ACHN (cell line): Measurements from ENCODE around the gene RYR3.
A peak's percentile ranks its signal among the peaks of the same experiment; 100 is the strongest.

Source experiments
- DNase-seq: peaks from one replicate; pipeline ENCODE4 v3.0.0-alpha.2; 2015
- in situ Hi-C: cut with HindIII; loops from 2 replicates; pipeline ENCODE4 v1.10.0; 2017; ENCODE audit warnings: low sequenced_read_pairs, low pct_ligation_motif_present, low pct_unique_long_range_greater_than_20kb

Gene RYR3

DNA sequence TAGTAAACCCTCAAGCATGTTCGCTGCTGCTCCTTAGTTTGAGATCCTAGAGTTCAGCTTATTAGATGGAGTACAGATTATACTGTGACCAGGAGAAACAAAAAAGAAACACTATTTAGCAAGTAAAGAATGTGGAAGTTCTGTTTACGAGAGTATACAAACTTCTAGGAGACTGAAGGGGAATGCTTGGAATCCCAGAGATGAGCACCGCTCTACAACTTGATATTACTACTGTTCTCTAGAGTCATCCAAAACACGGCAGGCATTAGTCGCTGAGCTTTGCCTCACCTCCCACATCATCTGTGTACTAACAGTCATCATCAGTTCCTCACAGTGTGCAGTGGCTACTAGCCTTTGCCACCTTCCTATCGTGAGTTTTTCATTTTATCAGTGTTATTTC lies 536.1 kb downstream of the RYR3 start:
- in situ Hi-C loops = no loop called here
- DNase-seq = no peak

DNA sequence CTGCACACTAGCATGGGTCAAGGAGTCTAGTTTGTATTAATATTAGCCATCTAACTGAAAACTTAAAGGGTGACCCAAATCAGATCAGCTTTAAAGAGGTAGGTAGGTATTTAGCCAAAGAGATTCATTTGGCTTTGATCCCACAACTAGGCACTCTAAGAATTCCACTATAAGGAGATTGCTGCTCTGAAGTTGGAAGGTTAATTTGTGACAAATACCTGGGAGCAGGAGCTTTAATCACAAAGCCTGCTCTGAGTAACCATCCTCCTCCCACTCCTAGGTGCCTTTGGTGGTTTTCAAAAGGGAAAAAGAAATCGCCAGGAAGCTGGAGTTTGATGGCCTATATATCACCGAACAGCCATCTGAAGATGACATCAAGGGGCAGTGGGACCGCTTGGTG lies 537.2 kb downstream of the RYR3 start:
- DNase-seq = no peak
- in situ Hi-C loops = no loop called here

DNA sequence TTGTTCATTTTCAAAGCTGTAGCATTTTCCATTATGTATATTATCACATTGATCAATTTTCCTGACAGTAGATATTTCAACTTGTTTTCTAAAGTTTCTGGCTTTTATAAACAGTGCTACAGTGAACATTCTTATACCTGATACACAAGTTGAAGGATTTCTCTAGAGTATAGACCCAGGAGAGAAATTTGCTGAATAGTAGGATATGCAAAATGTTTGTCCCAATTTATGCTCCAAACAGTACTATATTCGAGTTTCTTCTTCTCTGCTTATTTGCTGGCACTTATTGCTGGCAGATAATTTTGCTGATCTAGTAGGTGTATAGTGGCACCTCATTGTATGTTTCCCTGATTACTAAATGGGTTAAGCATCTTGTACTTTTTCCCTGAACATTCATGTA lies 540.3 kb downstream of the RYR3 start:
- in situ Hi-C loops = no loop called here
- no peak for DNase-seq

DNA sequence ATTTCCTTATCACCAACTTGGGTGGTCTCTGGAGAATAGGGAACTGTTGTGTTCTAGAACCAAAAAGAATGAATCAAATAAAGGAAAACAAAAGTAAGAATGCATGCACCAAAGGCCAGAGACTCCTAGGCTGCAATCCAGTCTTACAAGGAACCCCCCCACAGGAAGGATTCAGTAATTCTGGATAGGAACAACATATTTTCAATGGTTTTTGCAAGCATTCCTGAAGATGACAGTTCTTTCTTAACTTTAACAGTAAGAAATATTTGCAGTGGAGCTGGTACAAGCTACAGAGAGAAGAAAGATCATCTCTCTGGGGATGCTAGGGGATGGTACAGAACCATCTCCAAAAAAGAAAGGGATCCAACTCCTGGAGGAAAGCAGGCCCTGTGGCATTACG lies 541.3 kb downstream of the RYR3 start:
- in situ Hi-C loops = no loop called here
- no peak for DNase-seq

DNA sequence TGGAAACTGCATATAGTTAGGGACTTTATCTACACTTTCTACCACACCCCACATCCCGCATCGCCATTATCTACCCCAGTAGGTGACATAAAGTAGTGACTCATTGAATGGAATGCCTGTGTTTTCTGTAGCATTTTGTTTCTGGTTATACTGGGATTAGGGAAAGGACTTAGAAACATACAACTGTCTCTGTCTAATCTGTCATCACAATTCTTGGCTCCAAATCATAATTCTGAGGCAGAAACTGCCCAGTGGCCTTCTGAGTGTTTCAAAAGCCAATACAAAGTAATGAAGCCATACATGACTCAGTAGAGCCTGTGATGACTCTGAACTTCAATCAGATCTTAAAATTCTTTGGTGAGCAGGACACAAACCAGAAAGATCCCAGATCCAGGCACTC lies 541.8 kb downstream of the RYR3 start:
- in situ Hi-C loops = no loop called here
- DNase-seq = no peak

DNA sequence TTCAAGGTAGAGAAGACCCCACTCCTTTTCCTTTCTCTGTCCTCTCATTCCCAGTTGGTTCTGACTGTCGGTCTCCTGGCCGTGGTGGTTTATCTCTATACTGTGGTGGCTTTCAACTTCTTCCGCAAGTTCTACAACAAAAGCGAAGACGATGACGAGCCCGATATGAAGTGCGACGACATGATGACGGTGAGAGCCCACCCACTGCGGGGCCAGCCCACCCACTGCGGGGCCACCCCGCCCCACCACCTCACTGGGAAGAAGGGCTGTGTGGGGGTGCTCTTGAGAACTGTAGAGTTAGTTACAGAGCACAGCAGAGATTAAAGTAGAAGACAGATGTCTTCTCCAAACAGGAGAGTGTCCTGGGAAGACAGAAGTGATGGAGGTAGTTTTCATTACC lies 547.0 kb downstream of the RYR3 start:
- no peak for DNase-seq
- in situ Hi-C loops = no loop called here

DNA sequence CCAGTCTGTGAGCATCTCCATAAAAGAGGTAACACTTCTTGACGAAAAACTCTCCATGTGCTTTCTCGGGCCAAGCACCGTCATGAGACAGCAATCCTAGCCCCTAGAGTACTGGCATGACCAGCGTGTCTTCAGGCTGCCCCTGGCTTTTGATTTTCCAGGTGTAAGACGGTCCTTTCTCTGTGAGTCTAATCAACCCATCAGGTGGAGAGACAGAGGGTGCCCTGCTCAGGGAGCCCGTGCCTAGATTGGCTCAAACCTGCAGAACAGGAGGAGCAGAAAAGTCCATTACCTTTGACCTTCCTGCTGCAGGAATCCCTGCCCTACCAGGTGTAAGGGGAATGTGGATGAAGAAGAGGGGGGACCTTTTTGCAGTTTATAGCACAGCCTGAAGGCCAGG lies 548.1 kb downstream of the RYR3 start:
- in situ Hi-C loops = no loop called here
- DNase-seq = no peak

DNA sequence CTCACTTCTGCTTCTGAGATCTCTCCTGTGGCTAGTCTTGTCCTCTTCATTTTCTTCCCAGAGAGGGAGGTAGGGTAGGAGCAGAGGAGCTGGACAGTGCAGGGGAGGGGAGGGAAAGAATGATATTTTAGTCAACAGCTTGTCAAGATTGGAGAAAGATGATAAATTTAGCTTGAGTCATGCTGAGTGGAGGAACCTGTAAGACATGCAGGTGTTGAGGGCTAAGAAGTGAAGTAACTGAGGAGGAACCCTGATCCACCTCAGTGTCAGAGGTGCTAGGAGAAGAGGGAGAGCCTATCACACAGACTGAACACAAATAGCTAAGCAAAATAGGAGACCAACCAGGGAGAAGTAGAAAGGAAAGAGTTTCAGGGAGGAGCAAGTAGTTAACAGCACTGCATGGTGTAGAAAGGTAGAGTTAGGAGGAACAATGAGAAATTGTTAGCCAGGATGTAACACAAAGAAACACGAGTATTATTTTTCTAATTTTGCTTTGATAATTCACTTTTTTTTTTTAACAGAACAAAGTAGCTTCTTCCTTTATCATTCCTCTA lies 549.3 kb downstream of the RYR3 start:
- in situ Hi-C loops = no loop called here
- DNase-seq = no peak

DNA sequence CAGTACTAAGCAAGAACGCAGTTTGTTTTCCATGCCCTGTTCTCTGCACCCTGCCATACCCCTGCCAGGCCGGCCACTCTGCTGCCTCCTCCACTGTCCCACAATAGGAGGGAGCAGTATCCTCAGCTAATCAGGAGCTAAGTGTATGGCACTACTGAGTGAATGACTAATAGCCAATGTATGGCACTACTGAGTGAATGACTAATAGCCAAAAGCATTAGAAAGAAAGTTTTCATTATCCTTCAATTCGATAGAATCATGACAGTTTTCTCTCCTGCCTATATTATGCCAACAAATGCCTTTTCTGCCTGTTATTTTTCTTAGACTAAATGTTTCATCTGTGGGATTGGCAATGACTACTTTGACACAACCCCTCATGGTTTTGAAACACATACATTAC lies 550.0 kb downstream of the RYR3 start:
- in situ Hi-C loops = no loop called here
- DNase-seq = peak; percentile 53

DNA sequence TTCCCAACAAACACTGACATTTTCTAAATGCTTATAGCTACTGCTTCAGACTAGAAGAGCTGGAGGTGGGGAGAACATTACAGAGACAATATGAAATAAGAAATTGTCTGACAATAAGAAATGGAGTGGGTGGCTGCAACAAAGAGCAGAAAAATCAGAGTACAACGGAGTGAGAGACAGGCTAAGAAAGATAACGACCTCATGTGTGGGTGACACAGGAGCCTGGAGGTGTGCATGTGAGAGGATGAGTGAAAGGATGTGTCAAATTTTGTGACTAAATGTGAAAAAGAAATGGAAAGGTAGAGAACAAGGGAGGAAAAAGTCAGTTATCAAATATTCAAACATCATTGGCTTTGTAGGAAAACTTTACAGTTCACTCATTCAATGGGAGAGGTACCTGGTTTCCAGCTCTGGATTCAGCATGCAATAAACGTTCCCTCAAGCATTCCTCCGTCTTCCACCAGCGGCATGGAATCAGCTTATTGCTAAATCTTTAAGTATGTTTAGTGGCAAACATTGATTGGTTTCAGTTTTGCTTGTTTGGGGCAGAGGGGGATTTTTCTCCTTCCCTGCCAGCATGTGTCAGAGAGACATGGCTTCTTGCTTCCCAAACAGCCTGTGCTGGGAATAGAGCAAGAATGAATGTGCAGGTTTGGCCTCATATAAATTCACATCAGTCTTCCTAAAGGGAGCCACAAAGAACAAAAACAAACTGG lies 553.8 kb downstream of the RYR3 start:
- in situ Hi-C loops = no loop called here
- DNase-seq = no peak

DNA sequence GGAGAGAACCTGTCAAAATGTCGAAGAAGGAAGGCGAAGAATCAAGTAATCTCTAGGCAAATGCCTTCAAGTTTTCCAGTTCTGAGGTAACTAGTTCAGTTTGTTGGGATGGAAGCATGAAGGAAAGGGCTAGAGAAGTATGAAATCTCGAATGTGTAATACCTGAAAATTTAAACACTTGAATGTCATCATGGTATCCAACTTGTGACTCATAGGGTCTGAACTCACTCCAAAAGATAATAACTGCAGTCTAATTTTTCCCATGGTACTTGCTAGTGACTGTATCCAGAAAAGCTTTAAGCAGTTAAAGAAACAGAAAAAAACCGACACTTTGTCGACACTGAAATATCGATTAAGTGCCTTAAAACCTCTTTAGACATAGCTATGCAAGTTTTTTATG lies 554.6 kb downstream of the RYR3 start:
- DNase-seq = no peak
- in situ Hi-C loops = no loop called here

DNA sequence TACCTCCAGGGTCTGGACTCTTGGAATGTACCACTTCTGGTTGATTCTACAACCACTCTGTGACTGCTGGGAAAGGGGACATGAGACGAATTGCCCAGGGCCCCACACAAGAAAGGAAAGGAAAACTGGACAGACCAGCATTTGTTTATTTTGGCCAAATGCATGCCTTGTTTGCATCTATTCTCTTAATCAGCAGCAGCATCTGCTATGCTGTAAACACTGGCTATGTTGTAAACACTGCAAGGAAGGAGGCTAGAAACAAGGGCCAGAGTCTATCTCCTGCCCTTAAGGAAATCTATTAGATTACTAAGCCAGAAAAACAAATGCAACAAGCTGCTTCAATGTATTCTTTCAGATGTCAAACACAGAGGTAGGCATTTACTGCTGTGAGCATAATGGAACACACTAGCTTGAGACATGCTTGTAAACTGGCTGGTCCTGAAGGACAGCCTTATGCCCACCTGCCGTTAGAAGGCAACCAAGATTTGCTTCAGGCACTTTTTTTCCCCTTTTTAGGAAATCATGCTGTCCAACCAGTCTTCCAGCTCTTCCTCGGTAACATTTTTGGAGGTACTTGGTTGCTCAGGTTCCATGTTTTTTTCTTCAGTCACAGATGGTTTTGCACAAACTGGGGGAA lies 555.5 kb downstream of the RYR3 start:
- DNase-seq = no peak
- in situ Hi-C loops = no loop called here

DNA sequence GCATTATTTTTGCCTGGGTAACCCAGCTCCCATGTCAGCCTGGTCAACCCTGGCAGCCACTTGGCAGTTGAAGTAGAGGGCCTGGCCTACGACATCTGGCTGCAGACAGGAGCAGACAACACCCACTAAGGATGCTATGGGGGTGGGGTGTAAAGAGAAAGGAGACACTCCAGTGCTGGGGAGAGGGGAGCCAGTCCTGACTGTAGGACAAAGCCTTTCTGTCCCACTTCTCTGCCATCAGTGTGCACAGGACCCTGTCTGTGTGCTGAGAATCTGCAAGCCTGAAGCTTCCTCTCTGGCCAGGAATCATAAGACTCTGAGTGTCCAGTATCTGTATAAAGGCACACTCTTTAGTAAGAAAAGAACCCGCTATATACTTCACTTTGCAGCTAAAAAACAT lies 561.2 kb downstream of the RYR3 start:
- no peak for DNase-seq
- in situ Hi-C loops = no loop called here

DNA sequence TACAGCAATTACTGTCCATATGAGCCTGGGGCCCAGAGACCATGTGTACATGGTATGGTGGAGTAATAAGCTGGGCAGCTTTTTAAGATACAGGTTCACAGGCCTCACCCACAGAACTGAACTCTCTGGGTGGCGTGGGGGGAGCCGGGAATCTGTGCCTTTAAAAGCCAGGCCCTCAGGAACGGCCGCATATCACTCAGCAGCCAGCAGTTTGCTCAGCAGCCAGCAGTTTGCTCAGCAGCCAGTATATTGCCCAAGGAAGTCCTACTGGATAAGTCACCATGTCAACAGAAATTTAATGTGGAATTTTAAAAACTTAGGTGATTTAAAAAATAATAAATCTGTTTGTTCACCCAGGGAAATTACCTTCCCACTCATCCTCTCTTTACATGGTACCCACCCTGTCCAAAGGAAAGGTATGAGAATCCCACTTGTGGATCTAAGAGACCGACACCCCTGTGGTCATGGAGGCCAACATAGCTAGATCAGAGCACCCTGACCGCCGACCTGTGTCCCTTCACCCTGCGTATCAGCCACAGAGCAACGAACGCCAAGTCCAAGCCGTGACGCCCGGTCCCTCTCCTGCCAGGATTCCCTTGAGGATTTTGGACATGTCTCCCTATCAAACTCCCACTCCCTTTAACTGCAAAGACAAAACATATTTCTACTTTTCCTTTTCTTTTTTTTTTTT lies 561.8 kb downstream of the RYR3 start:
- in situ Hi-C loops = no loop called here
- no peak for DNase-seq

DNA sequence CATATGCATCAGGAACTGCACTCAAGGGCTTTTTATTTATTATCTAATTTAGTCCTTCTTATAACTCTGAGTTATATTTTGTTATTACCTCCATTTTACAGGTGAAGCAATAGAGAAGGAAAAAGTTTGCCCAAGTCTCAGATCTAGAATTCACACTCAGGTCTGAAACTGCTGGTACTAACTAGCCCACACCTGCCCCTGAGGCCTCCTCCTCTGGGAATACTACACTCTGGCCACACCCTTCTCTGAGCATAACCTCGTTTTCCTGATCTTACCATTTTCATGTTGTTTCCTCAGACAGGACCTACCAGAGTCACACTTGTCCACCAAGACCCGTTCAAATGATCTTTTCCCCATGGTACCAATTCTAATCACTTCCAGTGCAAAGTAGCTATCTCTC lies 563.4 kb downstream of the RYR3 start:
- in situ Hi-C loops = no loop called here
- no peak for DNase-seq

DNA sequence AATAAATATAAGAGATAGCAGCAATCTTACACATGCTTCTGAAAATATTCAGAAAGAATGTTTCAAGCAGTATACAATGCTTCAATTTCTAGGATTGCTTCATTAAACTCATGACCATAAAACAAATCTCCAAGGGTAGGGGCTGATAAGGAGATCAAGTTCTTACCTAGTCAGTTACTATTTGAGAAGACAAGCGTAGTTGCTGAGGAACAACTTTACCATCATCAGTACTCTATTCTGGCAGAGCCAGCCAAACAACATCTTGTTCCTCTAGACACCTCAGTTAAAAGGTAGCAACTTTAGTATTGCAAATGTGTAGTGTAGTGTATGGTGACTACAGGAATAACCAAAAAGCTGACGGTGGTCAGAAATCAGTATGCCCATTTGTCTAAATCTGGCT lies 572.2 kb downstream of the RYR3 start:
- in situ Hi-C loops = no loop called here
- no peak for DNase-seq

DNA sequence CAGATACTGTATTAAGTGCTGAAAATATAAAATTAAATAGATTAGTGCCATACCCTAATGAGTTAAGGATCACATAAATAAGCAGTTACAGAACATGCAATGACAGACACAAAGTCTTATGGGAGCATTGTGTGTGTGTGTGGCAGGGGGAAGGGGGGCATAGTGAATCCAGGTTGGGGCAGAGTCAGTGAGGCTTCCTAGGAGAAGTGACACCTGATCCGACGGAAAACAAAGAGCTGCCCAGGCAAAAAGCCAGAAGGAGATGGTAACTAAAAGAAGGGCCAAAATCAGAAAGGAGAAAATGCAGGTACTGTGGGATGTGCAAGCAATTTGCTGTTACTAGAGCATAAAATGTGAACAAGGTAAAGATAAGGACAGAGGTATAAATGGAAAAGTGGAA lies 577.4 kb downstream of the RYR3 start:
- in situ Hi-C loops = no loop called here
- no peak for DNase-seq

DNA sequence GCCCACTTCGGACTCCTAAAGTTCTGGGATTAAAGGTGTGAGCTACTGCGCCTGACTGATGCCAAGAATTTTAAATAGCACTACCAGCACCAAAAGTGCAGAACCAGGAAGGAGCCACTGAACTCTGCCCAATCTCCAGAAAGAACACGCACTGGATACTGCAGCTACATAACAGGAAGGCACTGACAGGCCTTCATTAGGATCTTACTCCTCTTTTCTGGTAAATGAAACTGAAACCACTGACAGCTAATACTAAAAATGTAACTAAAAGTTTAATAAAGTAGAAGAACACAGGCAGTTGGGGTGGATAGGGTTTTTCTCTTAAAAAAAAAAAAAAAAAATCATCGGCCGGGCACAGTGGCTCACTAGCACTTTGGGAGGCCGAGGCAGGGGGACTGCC lies 583.4 kb downstream of the RYR3 start:
- no peak for DNase-seq
- in situ Hi-C loops = no loop called here

DNA sequence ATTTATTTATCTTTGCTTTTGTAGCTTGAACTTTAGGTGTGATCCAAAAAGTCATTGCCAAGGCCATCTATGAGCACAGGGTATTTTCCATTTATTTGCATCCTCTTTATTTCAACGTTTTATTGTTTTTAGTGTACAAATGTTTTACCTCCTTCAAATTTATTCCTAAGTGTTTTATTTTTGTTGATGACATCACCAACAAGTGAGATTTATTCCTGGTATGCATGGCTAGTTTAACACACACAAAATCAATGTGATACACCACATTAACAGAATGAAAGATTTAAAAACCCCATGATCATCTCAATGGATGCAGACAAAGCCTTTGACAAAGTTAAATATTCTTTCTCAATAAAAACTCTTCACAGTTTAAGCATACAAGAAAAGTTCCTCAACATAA lies 591.3 kb downstream of the RYR3 start:
- in situ Hi-C loops = no loop called here

DNA sequence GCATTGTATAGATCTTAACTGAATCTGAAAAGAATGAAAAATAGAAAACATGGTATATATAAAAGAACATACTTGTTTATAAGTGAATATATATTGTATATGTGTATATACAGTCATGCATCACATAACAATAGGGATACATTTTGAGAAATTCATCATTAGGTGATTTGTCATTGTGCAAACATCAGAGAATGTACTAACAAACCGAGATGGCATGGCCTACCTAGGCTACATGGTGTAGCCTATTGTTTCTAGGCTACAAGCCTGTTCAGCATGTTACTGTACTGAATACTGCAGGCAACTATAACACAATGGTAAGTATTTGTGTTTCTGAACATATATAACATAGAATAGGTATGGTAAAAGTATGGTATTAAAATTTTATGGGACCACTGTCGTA lies 592.9 kb downstream of the RYR3 start:
- no peak for DNase-seq
- in situ Hi-C loops = no loop called here

More for the DNA sequence above, 591.3 kb downstream of the RYR3 start:
- no peak for DNase-seq
